Measurements from ENCODE around the gene FHOD3.
"Not testable (repeated sequence)": the region's sequence is repeated elsewhere in the genome, so short reads cannot be mapped to it uniquely, and the experiment has no call there.

FHOD3 gene

DNA sequence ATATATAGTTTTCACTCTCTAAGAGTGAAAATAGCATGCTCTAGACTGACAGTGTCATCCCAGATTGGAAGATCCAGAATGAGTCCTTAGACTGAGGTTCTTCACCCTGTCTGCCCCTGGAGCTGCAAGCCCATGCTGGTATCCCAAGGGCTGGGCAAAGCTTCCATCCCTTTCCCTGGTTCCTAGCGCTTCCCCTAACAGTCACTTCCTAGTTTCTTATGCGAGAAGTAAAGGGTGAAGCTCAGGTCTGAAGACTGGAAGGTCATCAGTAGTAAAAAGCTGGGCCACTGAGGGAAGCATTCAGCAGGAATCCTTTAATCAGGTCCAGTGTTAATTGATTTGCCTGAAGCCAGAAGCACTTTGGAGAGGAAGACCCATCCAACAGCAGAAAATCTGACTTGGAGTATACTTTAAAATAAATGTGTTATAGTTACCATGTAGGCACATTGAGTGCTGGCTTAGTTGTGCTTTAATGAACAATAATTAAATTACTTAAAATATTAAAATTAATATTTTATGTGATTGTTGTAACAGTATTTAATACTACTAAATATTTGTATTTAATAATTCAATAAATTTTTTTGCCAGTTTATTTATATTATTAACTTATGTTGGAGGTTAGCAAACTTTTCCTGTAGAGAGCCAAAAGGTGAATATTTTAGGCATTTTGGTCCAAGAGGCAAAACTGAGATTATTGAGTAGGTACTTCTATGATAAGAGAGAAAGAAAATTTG lies 237.9 kb downstream of the FHOD3 start:
- DNase-seq (ENCODE audit: insufficient read length): no peak
- TF ChIP-seq POLR2A (IDR thresholded peaks at IDR 0.05; ENCODE audit: low read depth, low read length) (no peak), TAF1 (IDR thresholded peaks at IDR 0.05; ENCODE audit: borderline replicate concordance, low read depth, low read length) (no peak), POLR2AphosphoS5 (IDR thresholded peaks at IDR 0.05; ENCODE audit: low read depth, low read length) (no peak)
- no peak for FAIRE-seq

DNA sequence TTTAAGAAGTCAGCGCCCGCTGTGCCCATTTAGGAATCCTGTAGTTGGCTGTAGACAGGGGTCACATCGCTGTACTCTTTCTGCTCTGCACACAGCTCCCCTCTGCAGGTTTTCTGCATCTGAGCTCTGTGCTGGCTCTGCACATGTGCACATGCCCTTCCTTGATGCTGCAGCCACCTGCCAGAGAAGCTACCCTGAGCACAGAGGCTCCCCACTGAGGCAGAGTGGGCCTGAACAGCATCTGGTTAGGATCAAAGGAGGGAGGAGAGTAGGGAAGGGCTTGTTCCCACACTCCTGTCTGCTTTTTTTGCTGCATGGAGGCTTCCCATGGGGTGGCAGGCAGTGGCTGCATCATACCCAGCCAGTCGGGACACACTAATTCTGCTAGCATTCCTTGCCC lies 238.9 kb downstream of the FHOD3 start:
- DNase-seq (ENCODE audit: insufficient read length) (no peak), FAIRE-seq (no peak)
- TF ChIP-seq POLR2AphosphoS5 (IDR thresholded peaks at IDR 0.05; ENCODE audit: low read depth, low read length) (no peak), POLR2A (IDR thresholded peaks at IDR 0.05; ENCODE audit: low read depth, low read length) (no peak), TAF1 (IDR thresholded peaks at IDR 0.05; ENCODE audit: borderline replicate concordance, low read depth, low read length) (no peak)

DNA sequence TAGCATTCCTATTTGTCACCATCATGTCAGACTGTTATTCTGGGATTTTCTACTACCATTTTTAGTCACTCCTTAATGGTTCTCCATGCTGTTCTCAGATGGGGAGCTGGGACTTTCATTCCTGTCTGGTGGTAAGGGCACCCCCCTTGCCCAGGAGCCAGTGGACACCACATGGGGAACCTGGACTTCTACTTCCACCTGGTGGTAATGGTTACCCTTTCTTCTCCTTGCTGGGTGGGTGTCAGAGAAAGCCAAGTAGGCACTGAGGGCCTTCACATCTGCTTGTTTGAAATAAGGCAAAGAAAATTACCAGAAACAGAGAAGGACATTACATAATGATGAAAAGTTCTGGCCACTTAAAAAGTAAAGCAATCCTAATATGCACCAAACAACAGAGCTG lies 239.8 kb downstream of the FHOD3 start:
- FAIRE-seq: no peak
- TF ChIP-seq POLR2AphosphoS5 (IDR thresholded peaks at IDR 0.05; ENCODE audit: low read depth, low read length) (no peak), TAF1 (IDR thresholded peaks at IDR 0.05; ENCODE audit: borderline replicate concordance, low read depth, low read length) (no peak), POLR2A (IDR thresholded peaks at IDR 0.05; ENCODE audit: low read depth, low read length) (no peak)
- no peak for DNase-seq (ENCODE audit: insufficient read length)

DNA sequence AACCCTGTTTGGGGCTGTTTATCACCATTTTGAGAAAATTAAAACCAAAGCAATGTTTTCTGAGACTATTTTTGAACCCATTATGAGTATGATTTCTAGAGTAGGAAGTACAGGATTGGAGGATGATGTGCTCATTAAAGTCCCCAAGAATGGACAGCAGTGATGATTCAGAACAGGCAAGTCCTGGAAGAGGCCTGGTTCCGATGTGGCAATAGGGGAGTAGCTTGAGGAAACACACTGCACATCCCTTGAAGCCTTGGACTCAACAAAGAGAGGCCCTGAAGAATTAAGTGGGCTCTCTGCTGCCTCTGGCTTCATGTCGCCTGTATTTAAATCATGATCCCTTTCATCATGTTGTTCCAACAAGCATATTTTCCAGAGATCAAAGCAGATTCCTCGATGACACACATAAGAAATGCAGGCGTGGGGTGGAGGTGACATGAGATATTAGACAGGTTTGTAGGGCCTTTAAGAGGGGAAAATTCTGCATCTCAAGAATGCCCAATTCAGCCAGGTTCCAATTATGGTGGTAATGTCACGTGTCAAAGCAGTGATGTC lies 242.2 kb downstream of the FHOD3 start:
- FAIRE-seq (no peak), DNase-seq (ENCODE audit: insufficient read length) (no peak)
- no peak for TF ChIP-seq POLR2AphosphoS5 (IDR thresholded peaks at IDR 0.05; ENCODE audit: low read depth, low read length)
- TF ChIP-seq POLR2A (IDR thresholded peaks at IDR 0.05; ENCODE audit: low read depth, low read length): no peak
- TF ChIP-seq TAF1 (IDR thresholded peaks at IDR 0.05; ENCODE audit: borderline replicate concordance, low read depth, low read length): no peak

DNA sequence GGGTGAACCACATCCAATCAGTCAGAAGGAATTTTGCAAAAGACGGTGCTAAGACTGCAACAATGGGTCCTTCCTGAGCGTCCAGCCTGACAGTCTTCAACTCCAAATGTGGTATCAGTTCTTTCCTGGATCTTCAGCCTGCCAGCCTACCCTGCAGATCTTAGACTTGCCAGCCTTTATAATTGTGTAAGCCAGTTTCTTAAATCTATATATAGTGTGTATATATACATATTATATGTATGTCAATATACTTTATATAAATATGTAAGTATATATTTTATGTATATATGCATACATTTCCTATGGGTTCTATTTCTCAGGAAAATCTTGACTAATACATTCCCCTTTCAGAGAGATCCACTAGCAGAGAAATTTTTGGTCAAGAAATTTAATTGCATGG lies 245.5 kb downstream of the FHOD3 start:
- no peak for DNase-seq (ENCODE audit: insufficient read length)
- no peak for FAIRE-seq
- TF ChIP-seq POLR2A (IDR thresholded peaks at IDR 0.05; ENCODE audit: low read depth, low read length) (no peak), TAF1 (IDR thresholded peaks at IDR 0.05; ENCODE audit: borderline replicate concordance, low read depth, low read length) (no peak), POLR2AphosphoS5 (IDR thresholded peaks at IDR 0.05; ENCODE audit: low read depth, low read length) (no peak)

DNA sequence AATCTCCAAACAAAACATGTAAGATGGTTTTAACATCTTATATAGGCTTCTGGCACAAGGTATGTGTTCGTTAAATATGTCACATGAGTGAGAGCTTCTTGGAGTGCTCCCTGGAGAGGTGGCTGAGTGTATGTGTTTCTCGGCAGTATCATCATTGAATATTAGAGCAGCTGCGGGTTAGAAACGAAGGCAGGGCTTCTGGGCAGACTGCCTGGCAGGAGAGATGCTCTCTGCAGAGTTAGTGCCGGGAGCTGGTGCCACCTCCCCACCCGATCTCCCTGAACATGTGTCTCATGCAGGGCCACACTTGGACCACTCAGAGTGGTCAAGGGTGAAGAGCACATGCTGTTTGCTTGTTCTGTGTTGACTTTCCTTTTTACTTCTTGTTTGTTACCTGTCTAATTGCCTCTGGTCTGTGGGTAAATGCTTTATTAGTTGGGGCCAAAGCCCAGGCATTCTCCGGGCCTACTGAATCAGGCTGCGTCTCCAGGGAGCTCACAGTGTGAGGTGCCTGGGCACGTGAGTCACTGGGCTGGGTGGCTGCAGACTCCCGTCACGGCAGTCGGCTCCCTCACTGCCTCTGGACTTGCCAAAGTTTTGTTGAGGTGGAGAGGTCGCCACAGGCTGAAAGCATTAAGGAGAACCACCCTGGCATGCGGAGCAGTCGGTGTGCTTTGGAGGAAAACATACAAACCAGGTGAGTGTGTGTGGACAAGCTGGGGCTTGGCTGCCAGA lies 246.6 kb downstream of the FHOD3 start:
- no peak for FAIRE-seq
- DNase-seq (ENCODE audit: insufficient read length): no peak
- no peak for TF ChIP-seq TAF1 (IDR thresholded peaks at IDR 0.05; ENCODE audit: borderline replicate concordance, low read depth, low read length)
- no peak for TF ChIP-seq POLR2AphosphoS5 (IDR thresholded peaks at IDR 0.05; ENCODE audit: low read depth, low read length)
- TF ChIP-seq POLR2A (IDR thresholded peaks at IDR 0.05; ENCODE audit: low read depth, low read length): no peak

DNA sequence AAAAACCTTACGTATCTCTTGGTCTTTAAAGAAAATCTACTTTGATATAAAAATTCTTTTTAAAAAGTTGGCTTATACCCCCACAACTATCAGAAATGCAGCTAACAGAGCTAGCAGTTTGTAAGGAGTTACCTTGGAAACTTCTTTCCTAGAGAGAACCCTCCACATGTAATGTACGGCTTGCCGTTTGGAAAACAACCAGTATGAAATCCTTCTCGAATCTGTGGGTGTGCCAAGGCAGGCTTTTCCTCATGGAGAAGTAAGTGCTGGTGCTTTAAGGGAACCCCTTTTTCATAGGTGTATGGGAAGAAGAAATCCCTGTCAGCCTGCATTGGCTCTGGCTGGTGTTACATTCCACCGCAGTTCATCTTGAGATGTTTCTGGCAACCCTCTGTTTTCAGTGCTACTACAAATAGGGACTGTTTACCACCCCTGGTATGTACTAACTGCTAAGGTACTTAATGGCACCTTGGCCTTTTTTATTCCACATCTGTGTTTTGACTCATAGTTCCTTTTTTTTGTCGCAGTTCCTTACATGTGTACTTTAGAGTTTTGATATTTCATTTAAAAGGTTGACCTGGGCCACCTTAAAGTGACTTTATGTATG lies 248.4 kb downstream of the FHOD3 start:
- FAIRE-seq (no peak), DNase-seq (ENCODE audit: insufficient read length) (no peak)
- TF ChIP-seq TAF1 (IDR thresholded peaks at IDR 0.05; ENCODE audit: borderline replicate concordance, low read depth, low read length): no peak
- TF ChIP-seq POLR2AphosphoS5 (IDR thresholded peaks at IDR 0.05; ENCODE audit: low read depth, low read length): no peak
- no peak for TF ChIP-seq POLR2A (IDR thresholded peaks at IDR 0.05; ENCODE audit: low read depth, low read length)

DNA sequence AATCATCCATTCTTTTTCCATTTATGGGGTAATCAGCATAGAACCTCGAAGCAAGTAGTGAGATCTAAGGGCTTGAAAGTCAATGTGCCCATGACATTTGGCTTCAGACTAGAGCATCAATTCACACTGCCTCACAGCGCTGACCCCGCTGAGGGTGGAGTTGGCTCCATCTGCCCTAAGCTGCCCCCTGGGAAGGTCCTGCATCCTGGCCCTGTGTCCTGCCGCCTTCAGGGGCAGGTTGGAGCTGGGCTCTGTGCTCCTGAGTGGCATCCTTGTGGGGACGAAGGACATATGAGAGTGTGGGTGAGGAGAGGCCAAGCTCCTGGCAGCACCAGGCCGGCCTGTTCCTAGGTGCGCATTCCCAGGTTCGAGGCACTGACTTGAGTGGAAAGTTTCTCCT lies 249.4 kb downstream of the FHOD3 start:
- DNase-seq (ENCODE audit: insufficient read length) (no peak), FAIRE-seq (no peak)
- no peak for TF ChIP-seq POLR2A (IDR thresholded peaks at IDR 0.05; ENCODE audit: low read depth, low read length)
- TF ChIP-seq TAF1 (IDR thresholded peaks at IDR 0.05; ENCODE audit: borderline replicate concordance, low read depth, low read length): no peak
- TF ChIP-seq POLR2AphosphoS5 (IDR thresholded peaks at IDR 0.05; ENCODE audit: low read depth, low read length): no peak

DNA sequence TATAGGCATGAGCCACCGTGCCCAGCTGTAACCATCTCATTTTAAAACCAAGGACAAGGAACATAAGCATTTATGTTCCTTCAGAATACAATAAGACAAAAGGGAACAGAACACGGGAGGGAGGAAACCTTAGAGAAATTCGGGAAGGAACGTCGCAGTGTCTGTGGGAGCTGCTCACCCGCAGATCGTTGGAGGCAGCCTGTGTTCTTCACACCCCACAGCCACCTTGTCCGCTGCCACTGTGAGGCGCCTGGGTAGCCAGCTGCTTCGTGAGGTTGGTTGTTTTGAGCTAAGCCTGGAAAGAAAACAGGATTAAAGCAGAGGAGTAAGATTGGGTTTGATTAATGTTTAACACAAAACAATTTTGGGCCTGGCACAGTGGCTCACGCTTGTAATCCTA lies 250.0 kb downstream of the FHOD3 start:
- TF ChIP-seq POLR2AphosphoS5 (IDR thresholded peaks at IDR 0.05; ENCODE audit: low read depth, low read length): no peak
- no peak for TF ChIP-seq POLR2A (IDR thresholded peaks at IDR 0.05; ENCODE audit: low read depth, low read length)
- no peak for TF ChIP-seq TAF1 (IDR thresholded peaks at IDR 0.05; ENCODE audit: borderline replicate concordance, low read depth, low read length)
- DNase-seq (ENCODE audit: insufficient read length) (no peak), FAIRE-seq (no peak)

DNA sequence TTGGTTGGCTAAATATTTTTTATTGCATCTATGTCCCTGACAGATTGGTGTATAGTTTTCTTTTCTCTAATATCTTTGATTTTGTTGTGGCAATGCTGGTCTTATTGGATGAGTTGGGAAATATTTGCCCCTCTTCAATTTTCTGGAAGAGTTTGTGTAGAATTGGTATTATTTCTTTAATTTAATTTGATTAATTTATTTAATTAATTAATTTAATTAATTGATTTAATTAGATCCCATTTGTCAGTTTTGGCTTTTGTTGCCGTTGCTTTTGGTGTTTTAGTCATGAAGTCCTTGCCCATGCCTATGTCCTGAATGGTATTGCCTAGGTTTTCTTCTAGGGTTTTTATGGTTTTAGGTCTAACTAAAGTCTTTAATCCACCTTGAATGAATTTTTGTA lies 253.8 kb downstream of the FHOD3 start:
- FAIRE-seq; DNase-seq (ENCODE audit: insufficient read length): not testable (repeated sequence)

DNA sequence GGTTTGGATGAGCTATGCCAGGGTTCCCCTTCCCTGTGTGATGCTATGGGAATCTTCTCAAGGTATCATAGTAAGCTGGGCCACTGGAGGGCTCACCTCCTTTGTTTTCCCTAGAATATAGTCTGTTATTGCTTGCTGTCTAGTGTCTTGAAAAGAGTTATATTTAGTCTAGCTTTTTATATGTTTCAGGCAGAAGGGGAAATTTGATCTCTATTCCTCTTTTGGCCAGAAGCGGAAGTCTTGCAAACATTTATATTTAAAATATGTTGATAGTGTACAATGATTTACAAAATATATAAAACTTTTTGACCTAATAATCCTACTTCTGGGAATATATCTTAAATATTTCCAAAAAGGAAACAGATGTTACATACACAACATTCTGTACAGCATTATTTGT lies 260.7 kb downstream of the FHOD3 start:
- FAIRE-seq (no peak), DNase-seq (ENCODE audit: insufficient read length) (no peak)
- no peak for TF ChIP-seq POLR2A (IDR thresholded peaks at IDR 0.05; ENCODE audit: low read depth, low read length)
- no peak for TF ChIP-seq TAF1 (IDR thresholded peaks at IDR 0.05; ENCODE audit: borderline replicate concordance, low read depth, low read length)
- no peak for TF ChIP-seq POLR2AphosphoS5 (IDR thresholded peaks at IDR 0.05; ENCODE audit: low read depth, low read length)

Measured in GM12892 (cell line).